OCI-LY7 (cell line): ENCODE results near the gene PAK6. TPM values are rescaled to one million over a fixed set of nuclear protein-coding genes. Genes with fewer than 3 reads are reported as not detected.

Source experiments
- BruUV-seq: library from RNA; stranded (reverse); fragments of 400-500 nt; replicated peaks from 2 replicates; lab custom pipeline; 2021; lab: Mats Ljungman, UMichigan
- CTCF ChIA-PET: fragments of 300-600 bp; sonication (Branson Sonifier 250); formaldehyde crosslinking; loops from one replicate; lab custom pipeline; 2022; ENCODE audit warnings: antibody characterized with exemption; ENCODE audit not compliant: unreplicated experiment; lab: Charles Lee
- POLR2A ChIA-PET: fragments of 300-600 bp; sonication (Branson Sonifier 250); formaldehyde crosslinking; loops from one replicate; lab custom pipeline; 2022; ENCODE audit warnings: antibody characterized with exemption; lab: Charles Lee
- DNase-seq: peaks from one replicate; pipeline ENCODE4 v3.0.0-alpha.2; 2015; ENCODE audit warnings: low spot score
- H2AFZ ChIP-seq: fragments of 200-600 bp; sonication (generic), shearing (Covaris generic); 2 replicates; pipeline ENCODE4 v1.6.1; 2014; ENCODE audit warnings: mild to moderate bottlenecking, antibody characterized with exemption, low read length, moderate library complexity
- H3K27ac ChIP-seq: fragments of 200-600 bp; sonication (generic); 2 replicates; pipeline ENCODE4 v1.5.1; 2014; ENCODE audit warnings: mixed run types, low read depth, mild to moderate bottlenecking, moderate library complexity, low read length, inconsistent platforms; ENCODE audit not compliant: poor library complexity, severe bottlenecking
- H3K36me3 ChIP-seq: fragments of 200-600 bp; sonication (generic); 2 replicates; pipeline ENCODE4 v1.6.1; 2014; ENCODE audit warnings: mild to moderate bottlenecking, antibody characterized with exemption, low read length, moderate library complexity, mixed read lengths; ENCODE audit not compliant: insufficient read depth
- H3K4me1 ChIP-seq: fragments of 200-600 bp; sonication (generic); 2 replicates; pipeline ENCODE4 v1.5.1; 2014; ENCODE audit warnings: mild to moderate bottlenecking, low read length; ENCODE audit not compliant: insufficient read depth, poor library complexity, severe bottlenecking
- H3K4me2 ChIP-seq: fragments of 200-600 bp; sonication (generic); 2 replicates; pipeline ENCODE4 v1.6.1; 2014; ENCODE audit warnings: mild to moderate bottlenecking, low read length
- H3K4me3 ChIP-seq: fragments of 200-600 bp; sonication (generic); 2 replicates; pipeline ENCODE4 v1.5.1; 2014; ENCODE audit warnings: mild to moderate bottlenecking, low read depth, low read length; ENCODE audit not compliant: poor library complexity, severe bottlenecking
- H3K79me2 ChIP-seq: fragments of 200-600 bp; sonication (generic); 2 replicates; pipeline ENCODE4 v1.6.1; 2016; ENCODE audit warnings: low read depth, mild to moderate bottlenecking, low read length, moderate library complexity, mixed read lengths; ENCODE audit not compliant: insufficient read depth
- H3K9me2 ChIP-seq: fragments of 200-600 bp; sonication (generic); 2 replicates; pipeline ENCODE4 v1.6.1; 2016; ENCODE audit warnings: mild to moderate bottlenecking, low read length, mixed read lengths; ENCODE audit not compliant: insufficient read depth
- H3K9me3 ChIP-seq: fragments of 200-600 bp; sonication (generic); 2 replicates; pipeline ENCODE4 v1.6.1; 2014; ENCODE audit warnings: mild to moderate bottlenecking, mixed run types, low read length, mixed read lengths
- H4K20me1 ChIP-seq: fragments of 200-600 bp; sonication (generic); 2 replicates; pipeline ENCODE4 v1.6.1; 2014; ENCODE audit warnings: mild to moderate bottlenecking, antibody characterized with exemption, low read length, moderate library complexity, mixed read lengths; ENCODE audit not compliant: insufficient read depth
- EZH2phosphoT487 ChIP-seq: fragments of 200-600 bp; sonication (generic); IDR thresholded peaks from 2 replicates; pipeline ENCODE4 v1.6.1; 2018; ENCODE audit warnings: low read depth, borderline replicate concordance, mild to moderate bottlenecking, mixed run types, antibody characterized with exemption, low read length, moderate library complexity, mixed read lengths
- intact Hi-C: fragments of 100-400 bp; cut with micrococcal nuclease; formaldehyde crosslinking; loops from one replicate; pipeline ENCODE4 v1.10.0; 2022; ENCODE audit not compliant: unreplicated experiment
- total RNA-seq, 2 experiments: library from RNA; depleted of rRNA in 1 of 2; stranded (reverse); fragments of >200 nt in 1 of 2; shearing (Covaris generic) in 1 of 2; gene quantifications; 2 replicates each; pipeline ENCODE4 v1.2.3, GENCODE V29; 2014 to 2022
- TF ChIP-seq, protein P1 (sequence below): fragments of 200-600 bp; sonication (generic); conservative IDR thresholded peaks from 2 replicates; pipeline ENCODE4 v1.5.1; 2014; ENCODE audit warnings: mild to moderate bottlenecking, antibody characterized with exemption, low read length, moderate library complexity, mixed read lengths

The PAK6 gene
- total RNA-seq, 2 experiments from 2014 or later = 0.03 TPM; not detected in 1

DNA sequence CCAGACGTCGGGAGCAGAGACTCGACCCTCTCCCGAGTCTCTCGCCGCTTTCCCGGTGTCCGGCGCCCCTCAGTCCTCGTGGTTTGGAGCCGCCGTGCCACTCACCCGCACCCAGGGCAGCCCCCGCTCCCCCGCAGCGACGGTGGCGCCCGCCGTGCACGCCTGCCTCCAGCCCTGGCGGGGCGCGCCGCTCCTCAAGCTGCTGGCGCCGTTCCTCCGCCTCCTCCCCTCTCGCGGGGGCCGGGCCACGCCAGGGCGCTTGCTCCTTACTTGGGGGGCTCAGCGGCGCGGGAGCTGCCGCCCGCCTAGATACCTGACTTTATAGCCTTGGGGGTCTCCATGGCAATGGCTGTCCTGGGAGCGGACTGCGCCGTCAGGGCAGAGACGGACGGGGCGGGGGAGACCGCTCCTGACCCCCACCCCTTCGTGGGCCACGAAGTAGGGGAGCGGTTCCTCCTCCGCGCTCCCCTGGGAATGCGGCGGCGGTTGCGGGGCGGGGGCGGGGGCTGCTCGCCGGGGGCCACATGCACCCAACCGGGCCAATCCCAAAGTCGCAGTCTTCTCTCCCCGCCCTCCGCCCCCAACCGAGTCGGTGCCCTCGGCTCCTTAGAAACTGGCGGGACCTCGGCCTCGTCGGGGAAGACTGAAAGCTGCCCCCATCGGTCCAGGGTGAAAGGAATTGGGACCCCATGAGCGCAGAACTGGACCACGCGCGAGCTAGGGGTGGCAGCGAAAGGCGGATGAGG is 44.2 kb downstream of the PAK6 start, which contains the start of gene ANKRD63:
Gene ANKRD63 (minus strand): TSS at position 196 of the 746 bp plus-strand sequence. CDS start 478 bp downstream, outside the sequence.
- Histone ChIP-seq H3K4me2 (peak within 1 kb of the TSS; percentile 19; the same call in 1 of the 2 replicates), H3K79me2 (no peaks in the 10 kb centered on the region), H3K27ac (no peak within 1 kb of the TSS), H4K20me1 (no peaks in the 10 kb centered on the region), H3K9me2 (no peaks in the 10 kb centered on the region), H3K36me3 (no peaks in the 10 kb centered on the region), H2AFZ (no peak within 1 kb of the TSS), H3K9me3 (no peaks in the 10 kb centered on the region), H3K4me1 (peaks cover 2% of the 10 kb centered on the region), H3K4me3 (no peak within 1 kb of the TSS)
- BruUV-seq = no TSS peak
- ChIA-PET CTCF (no interaction called here), POLR2A (no interaction called here)
- TF ChIP-seq, protein P1, sequence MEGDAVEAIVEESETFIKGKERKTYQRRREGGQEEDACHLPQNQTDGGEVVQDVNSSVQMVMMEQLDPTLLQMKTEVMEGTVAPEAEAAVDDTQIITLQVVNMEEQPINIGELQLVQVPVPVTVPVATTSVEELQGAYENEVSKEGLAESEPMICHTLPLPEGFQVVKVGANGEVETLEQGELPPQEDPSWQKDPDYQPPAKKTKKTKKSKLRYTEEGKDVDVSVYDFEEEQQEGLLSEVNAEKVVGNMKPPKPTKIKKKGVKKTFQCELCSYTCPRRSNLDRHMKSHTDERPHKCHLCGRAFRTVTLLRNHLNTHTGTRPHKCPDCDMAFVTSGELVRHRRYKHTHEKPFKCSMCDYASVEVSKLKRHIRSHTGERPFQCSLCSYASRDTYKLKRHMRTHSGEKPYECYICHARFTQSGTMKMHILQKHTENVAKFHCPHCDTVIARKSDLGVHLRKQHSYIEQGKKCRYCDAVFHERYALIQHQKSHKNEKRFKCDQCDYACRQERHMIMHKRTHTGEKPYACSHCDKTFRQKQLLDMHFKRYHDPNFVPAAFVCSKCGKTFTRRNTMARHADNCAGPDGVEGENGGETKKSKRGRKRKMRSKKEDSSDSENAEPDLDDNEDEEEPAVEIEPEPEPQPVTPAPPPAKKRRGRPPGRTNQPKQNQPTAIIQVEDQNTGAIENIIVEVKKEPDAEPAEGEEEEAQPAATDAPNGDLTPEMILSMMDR = no peak
- no peak for TF ChIP-seq EZH2phosphoT487
- DNase-seq = no peak
- intact Hi-C loops = no loop called here

DNA sequence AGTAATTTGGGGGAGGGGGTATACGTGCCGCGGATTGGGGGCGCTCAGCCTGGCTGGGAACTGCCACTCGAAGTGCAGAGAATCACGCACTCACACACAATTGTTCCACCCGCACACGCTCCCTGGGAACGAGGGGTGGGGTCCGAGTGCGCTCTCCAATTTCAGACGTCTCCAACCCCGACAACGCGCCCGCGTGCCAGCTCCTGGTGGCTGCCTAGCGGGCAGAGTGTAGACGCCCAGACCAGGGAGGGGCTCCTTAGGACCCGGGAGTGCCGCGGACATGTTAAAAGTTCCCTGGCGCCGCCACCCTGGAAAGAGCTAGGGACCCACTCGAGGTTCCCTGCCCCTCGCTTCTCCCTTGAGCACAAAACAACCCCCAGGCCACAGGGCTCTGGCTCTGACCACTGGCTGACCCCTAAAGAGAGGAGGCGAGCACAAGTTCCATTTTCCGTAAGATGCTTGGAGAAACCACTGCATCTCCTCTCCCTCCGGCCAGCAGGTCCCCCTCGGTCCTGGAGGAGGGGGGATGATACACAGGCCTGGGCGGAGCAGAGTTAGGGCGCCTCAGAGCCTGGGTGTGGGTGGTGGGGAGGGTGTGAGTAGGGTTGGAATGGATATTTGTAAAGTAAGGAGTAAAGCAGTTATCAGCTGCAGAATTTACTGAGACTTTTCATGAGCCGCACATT is 44.9 kb downstream of the PAK6 start:
- intact Hi-C loops = no loop called here

More for the DNA sequence above, 44.9 kb downstream of the PAK6 start:
- Histone ChIP-seq H3K9me2 (no peaks in the 10 kb centered on the region), H3K4me3 (no peak overlapping the region), H3K79me2 (no peaks in the 10 kb centered on the region), H3K4me1 (no peaks in the 10 kb centered on the region), H2AFZ (no peak overlapping the region), H4K20me1 (no peaks in the 10 kb centered on the region), H3K4me2 (no peak overlapping the region), H3K27ac (no peak overlapping the region), H3K36me3 (no peaks in the 10 kb centered on the region), H3K9me3 (no peaks in the 10 kb centered on the region)
- TF ChIP-seq EZH2phosphoT487 = no peak
- TF ChIP-seq, protein P1 = no peak
- no peak for DNase-seq
- CTCF ChIA-PET = no interaction called here
- POLR2A ChIA-PET = no interaction called here
- BruUV-seq = no TSS peak
